CD4-positive, alpha-beta memory T cell (primary cell): ENCODE data around the gene CABLES1. TPM values are rescaled to one million over a fixed set of nuclear protein-coding genes. Genes with fewer than 3 reads are reported as not detected.
A peak's percentile ranks its signal among the peaks of the same experiment; 100 is the strongest.

Experiments used
- CTCF ChIA-PET: fragments of 350-600 bp; sonication (Branson Sonifier 250); formaldehyde crosslinking; loops from one replicate; lab custom pipeline; 2021; ENCODE audit warnings: inconsistent platforms; ENCODE audit not compliant: partially characterized antibody; lab: Charles Lee
- POLR2A ChIA-PET: fragments of 350-600 bp; sonication (Branson Sonifier 250); formaldehyde crosslinking; loops from one replicate; lab custom pipeline; 2021; ENCODE audit not compliant: partially characterized antibody; lab: Charles Lee
- DNase-seq, 5 donors: peaks; one replicate each; pipeline versions ENCODE4 v3.0.0 to v3.0.0-alpha.2; 2020 to 2022; ENCODE audit warnings: mixed read lengths in 1 of 5
- H3K27ac ChIP-seq: one replicate; pipeline ENCODE4 v1.7.0; 2013; ENCODE audit warnings: low read depth, low read length
- H3K27me3 ChIP-seq: 2 replicates; pipeline ENCODE4 v1.7.0; 2013; ENCODE audit warnings: mild to moderate bottlenecking, low read length, moderate library complexity; ENCODE audit not compliant: insufficient read depth
- H3K36me3 ChIP-seq: 2 replicates; pipeline ENCODE4 v1.7.0; 2013; ENCODE audit warnings: mild to moderate bottlenecking, low read length, moderate library complexity; ENCODE audit not compliant: insufficient read depth
- H3K4me1 ChIP-seq: 2 replicates; pipeline ENCODE4 v1.7.0; 2013; ENCODE audit warnings: mild to moderate bottlenecking, low read length, moderate library complexity; ENCODE audit not compliant: insufficient read depth
- H3K4me3 ChIP-seq, 2 donors: one replicate each; pipeline ENCODE4 v1.7.0; 2013; ENCODE audit warnings: low read length in 2 of 2, mild to moderate bottlenecking in 1 of 2
- H3K9me3 ChIP-seq, 2 donors: one replicate each; pipeline ENCODE4 v1.7.0; 2013; ENCODE audit warnings: low read length in 2 of 2, control low read depth in 1 of 2; ENCODE audit not compliant: control insufficient read depth in 1 of 2
- H3K27ac Mint-ChIP-seq, 7 donors: one replicate each; pipeline ENCODE4 v1.8.0; 2020 to 2021; ENCODE audit warnings: mixed read lengths in 7 of 7, mild to moderate bottlenecking in 6 of 7, inconsistent platforms in 3 of 7, moderate library complexity in 3 of 7
- H3K27me3 Mint-ChIP-seq, 2 donors: one replicate each; pipeline ENCODE4 v1.8.0; 2020 to 2021; ENCODE audit warnings: mixed read lengths in 2 of 2
- H3K36me3 Mint-ChIP-seq, 2 donors: one replicate each; pipeline ENCODE4 v1.8.0; 2020 to 2021; ENCODE audit warnings: mixed read lengths in 2 of 2, inconsistent platforms in 1 of 2, mild to moderate bottlenecking in 1 of 2
- H3K4me1 Mint-ChIP-seq, 4 donors: one replicate each; pipeline ENCODE4 v1.8.0; 2020 to 2021; ENCODE audit warnings: mixed read lengths in 4 of 4, mild to moderate bottlenecking in 1 of 4
- H3K4me3 Mint-ChIP-seq, 8 donors: one replicate each; pipeline ENCODE4 v1.8.0; 2020 to 2021; ENCODE audit warnings: mixed read lengths in 8 of 8, mild to moderate bottlenecking in 7 of 8, moderate library complexity in 6 of 8, inconsistent platforms in 3 of 8
- H3K9me3 Mint-ChIP-seq, 8 donors: one replicate each; pipeline ENCODE4 v1.8.0; 2020 to 2021; ENCODE audit warnings: mixed read lengths in 8 of 8, mild to moderate bottlenecking in 5 of 8, inconsistent platforms in 3 of 8, moderate library complexity in 1 of 8
- intact Hi-C: fragments of 100-400 bp; cut with micrococcal nuclease; formaldehyde crosslinking; loops from one replicate; pipeline ENCODE4 v1.15.1; 2023
- polyA plus RNA-seq, 2 donors: library from polyadenylated mRNA; unstranded; fragments of 300-500 nt; fragmentation: Illumina TruSeq; gene quantifications; one replicate each; pipeline ENCODE4 v1.2.3, GENCODE V29; 2021
- total RNA-seq, 2 experiments: library from RNA; stranded (reverse); gene quantifications; one replicate each; pipeline ENCODE4 v1.2.3, GENCODE V29; 2021

The CABLES1 gene
- total and polyA plus RNA-seq, 4 experiments from 2014 or later, result 0.15 TPM; not detected in 3

- H3K36me3 ChIP-seq, result no peaks in the 10 kb centered on the region
- H3K27ac Mint-ChIP-seq, result no peak overlapping the region
Observed at GRCh38 chr18:23113576-23113975, 21.7 kb upstream of the CABLES1 start.

GRCh38 chr18:23114171-23114881 lies 21.0 kb upstream of the CABLES1 start:
- Mint-ChIP-seq H3K27me3 (peaks cover 0 to 5% of the 10 kb centered on the region in 2 donors), H3K36me3 (peaks cover 0 to 4% of the 10 kb centered on the region in 2 donors), H3K4me3 (peak overlapping the region in 5 of 8 donors; percentile 11 to 47 (median 22)), H3K4me1 (peaks cover 8 to 17% (median 12%) of the 10 kb centered on the region in 4 donors), H3K27ac (no peak overlapping the region), H3K9me3 (peaks cover 2 to 6% (median 4%) of the 10 kb centered on the region in 8 donors)
- peak in 1 of 5 donors; percentile 9 for DNase-seq
- intact Hi-C loops, result no loop called here
- H3K27ac ChIP-seq, result no peak overlapping the region
- H3K4me1 ChIP-seq, result peaks cover 13% of the 10 kb centered on the region
- H3K9me3 ChIP-seq, result no peaks in the 10 kb centered on the region
- no peaks in the 10 kb centered on the region for H3K36me3 ChIP-seq
- H3K4me3 ChIP-seq, result no peak overlapping the region
- ChIA-PET POLR2A (no interaction called here), CTCF (no interaction called here)
- no peaks in the 10 kb centered on the region for H3K27me3 ChIP-seq

More at GRCh38 chr18:23113576-23113975, 21.7 kb upstream of the CABLES1 start:
- intact Hi-C loops, result no loop called here
- H3K4me3 Mint-ChIP-seq, result no peak overlapping the region
- no peak overlapping the region for H3K27ac ChIP-seq
- peaks cover 0 to 4% of the 10 kb centered on the region in 2 donors for H3K27me3 Mint-ChIP-seq
- H3K4me3 ChIP-seq, result no peak overlapping the region
- no peaks in the 10 kb centered on the region for H3K27me3 ChIP-seq
- ChIA-PET POLR2A (no interaction called here), CTCF (interaction anchor here (2.7 kb wide), 1 partner anchor 18 kb away, joined by 11 read pairs; no protein-coding TSS in a partner anchor)
- DNase-seq, result no peak
- H3K4me1 ChIP-seq, result peaks cover 13% of the 10 kb centered on the region
- H3K36me3 Mint-ChIP-seq, result peaks cover 0 to 4% of the 10 kb centered on the region in 2 donors
- H3K9me3 ChIP-seq, result no peaks in the 10 kb centered on the region
- peaks cover 8 to 17% (median 12%) of the 10 kb centered on the region in 4 donors for H3K4me1 Mint-ChIP-seq
- H3K9me3 Mint-ChIP-seq, result peaks cover 2 to 6% (median 4%) of the 10 kb centered on the region in 8 donors

DNA sequence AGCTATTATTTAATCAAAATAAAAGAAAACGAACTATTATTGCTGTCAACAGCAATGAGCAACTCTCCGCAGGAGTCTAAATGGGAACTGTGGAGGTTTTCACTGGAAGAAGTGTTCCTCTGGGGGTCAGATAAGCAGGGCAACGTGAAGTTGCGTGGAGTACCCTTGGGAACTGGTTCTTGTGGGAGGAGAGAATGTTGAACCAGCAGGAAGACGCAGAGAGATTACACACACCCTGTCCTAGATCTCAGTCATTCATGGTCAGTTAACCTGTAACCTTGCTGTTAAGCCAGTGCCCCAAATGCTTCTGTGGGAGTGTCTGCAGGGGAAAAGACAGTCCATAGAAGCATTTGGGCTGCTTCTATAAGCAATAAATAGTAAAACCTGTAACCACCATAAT lies 20.4 kb upstream of the CABLES1 start:
- Mint-ChIP-seq H3K4me1 (peaks cover 8 to 17% (median 12%) of the 10 kb centered on the region in 4 donors), H3K27ac (no peak overlapping the region), H3K4me3 (no peak overlapping the region), H3K9me3 (peaks cover 2 to 6% (median 4%) of the 10 kb centered on the region in 8 donors), H3K27me3 (peaks cover 0 to 5% of the 10 kb centered on the region in 2 donors), H3K36me3 (peaks cover 0 to 4% of the 10 kb centered on the region in 2 donors)
- Histone ChIP-seq H3K9me3 (no peaks in the 10 kb centered on the region), H3K36me3 (no peaks in the 10 kb centered on the region), H3K27ac (no peak overlapping the region), H3K27me3 (no peaks in the 10 kb centered on the region), H3K4me3 (no peak overlapping the region), H3K4me1 (peaks cover 13% of the 10 kb centered on the region)
- DNase-seq, result no peak
- ChIA-PET CTCF (no interaction called here), POLR2A (no interaction called here)
- intact Hi-C loops, result no loop called here

DNA sequence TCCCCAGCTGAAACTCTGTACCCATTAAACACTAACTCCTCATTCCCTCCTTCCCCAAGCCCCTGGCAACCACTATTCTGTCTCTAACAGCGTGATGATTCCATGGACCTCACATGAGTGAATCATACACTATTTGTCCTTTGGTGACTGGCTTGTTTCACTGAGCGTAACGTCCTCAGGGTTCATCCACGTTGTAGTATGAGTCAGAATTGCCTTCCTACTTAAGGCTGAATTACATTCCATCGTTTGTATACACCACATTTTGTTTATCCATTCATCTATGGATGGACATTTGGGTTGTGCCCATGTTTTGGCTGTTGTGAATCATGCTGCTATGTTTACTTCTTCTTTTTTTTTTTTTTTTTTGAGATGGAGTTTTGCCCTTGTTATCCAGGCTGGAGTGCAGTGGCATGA lies 19.6 kb upstream of the CABLES1 start:
- Mint-ChIP-seq H3K4me1 (peaks cover 8 to 17% (median 12%) of the 10 kb centered on the region in 4 donors), H3K9me3 (peaks cover 2 to 6% (median 4%) of the 10 kb centered on the region in 8 donors), H3K36me3 (peaks cover 0 to 4% of the 10 kb centered on the region in 2 donors), H3K27me3 (peaks cover 0 to 5% of the 10 kb centered on the region in 2 donors), H3K4me3 (no peak overlapping the region), H3K27ac (no peak overlapping the region)
- no peaks in the 10 kb centered on the region for H3K27me3 ChIP-seq
- no peak for DNase-seq
- ChIA-PET POLR2A (no interaction called here), CTCF (no interaction called here)
- intact Hi-C loops, result no loop called here
- no peaks in the 10 kb centered on the region for H3K36me3 ChIP-seq
- H3K4me3 ChIP-seq, result no peak overlapping the region
- no peaks in the 10 kb centered on the region for H3K9me3 ChIP-seq
- H3K27ac ChIP-seq, result no peak overlapping the region
- H3K4me1 ChIP-seq, result peaks cover 13% of the 10 kb centered on the region

DNA sequence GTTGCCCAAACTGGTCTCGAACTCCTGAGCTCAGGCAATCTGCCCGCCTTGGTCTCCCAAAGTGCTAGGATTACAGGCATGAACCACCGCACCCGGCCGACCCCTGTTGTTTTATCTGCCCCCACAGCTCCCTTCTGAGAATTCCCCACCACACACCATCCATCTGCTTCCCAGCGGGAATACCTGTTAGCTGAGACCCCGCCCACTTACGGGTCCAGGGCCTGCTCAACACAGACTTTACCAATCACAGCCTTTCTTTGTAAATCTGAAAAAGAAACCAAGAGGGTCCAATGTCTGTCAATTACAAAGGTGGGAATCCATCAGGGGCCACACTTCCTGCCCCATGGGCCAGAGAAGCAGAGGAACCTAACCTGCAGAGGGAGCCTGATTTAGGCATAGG lies 14.2 kb upstream of the CABLES1 start:
- Histone ChIP-seq H3K4me3 (no peak overlapping the region), H3K27me3 (no peaks in the 10 kb centered on the region), H3K36me3 (no peaks in the 10 kb centered on the region), H3K4me1 (no peaks in the 10 kb centered on the region), H3K9me3 (no peaks in the 10 kb centered on the region), H3K27ac (no peak overlapping the region)
- no peaks in the 10 kb centered on the region for H3K4me1 Mint-ChIP-seq
- intact Hi-C loops, result no loop called here
- H3K9me3 Mint-ChIP-seq, result no peaks in the 10 kb centered on the region
- H3K27me3 Mint-ChIP-seq, result peaks cover 1 to 2% of the 10 kb centered on the region in 2 donors
- no peaks in the 10 kb centered on the region for H3K36me3 Mint-ChIP-seq
- no peak for DNase-seq
- H3K27ac Mint-ChIP-seq, result no peak overlapping the region
- no peak overlapping the region for H3K4me3 Mint-ChIP-seq
- CTCF ChIA-PET, result interaction anchor here (1.6 to 1.7 kb wide), 2 partner anchors 8 to 9 kb away, joined by 4 read pairs; no protein-coding TSS in a partner anchor
- POLR2A ChIA-PET, result no interaction called here

GRCh38 chr18:23122334-23123229 lies 12.7 kb upstream of the CABLES1 start:
- peaks cover 1 to 2% of the 10 kb centered on the region in 2 donors for H3K27me3 Mint-ChIP-seq
- H3K27me3 ChIP-seq, result no peaks in the 10 kb centered on the region
- intact Hi-C loops, result no loop called here
- H3K36me3 Mint-ChIP-seq, result no peaks in the 10 kb centered on the region
- H3K36me3 ChIP-seq, result no peaks in the 10 kb centered on the region
- H3K9me3 Mint-ChIP-seq, result no peaks in the 10 kb centered on the region
- ChIA-PET POLR2A (no interaction called here), CTCF (interaction anchor here (0.7 to 1.7 kb wide), 3 partner anchors 8 to 10 kb away, joined by 3 to 4 read pairs (median 3); no protein-coding TSS in a partner anchor)
- no peak overlapping the region for H3K4me3 ChIP-seq
- H3K27ac ChIP-seq, result no peak overlapping the region
- H3K4me3 Mint-ChIP-seq, result no peak overlapping the region
- H3K27ac Mint-ChIP-seq, result no peak overlapping the region
- H3K4me1 Mint-ChIP-seq, result no peaks in the 10 kb centered on the region
- H3K4me1 ChIP-seq, result no peaks in the 10 kb centered on the region
- DNase-seq, result no peak
- no peaks in the 10 kb centered on the region for H3K9me3 ChIP-seq
